Uterus (tissue), 2 donors: ENCODE results near the gene CFAP97.

Experiments
- CTCF ChIP-seq, 4 experiments: fragments of 200-600 bp in 2 of 4; fragments of 450-650 bp in 2 of 4; sonication (generic) in 2 of 4; IDR thresholded peaks; one replicate each; pipeline ENCODE4 v1.5.1; 2016 to 2019; ENCODE audit warnings: antibody characterized with exemption in 4 of 4, mild to moderate bottlenecking in 2 of 4, moderate library complexity in 1 of 4
- POLR2A ChIP-seq, 2 donors: fragments of 450-650 bp; IDR thresholded peaks; one replicate each; pipeline ENCODE4 v1.6.1; 2016; ENCODE audit warnings: antibody characterized with exemption in 2 of 2, mild to moderate bottlenecking in 1 of 2, moderate library complexity in 1 of 2

DNA sequence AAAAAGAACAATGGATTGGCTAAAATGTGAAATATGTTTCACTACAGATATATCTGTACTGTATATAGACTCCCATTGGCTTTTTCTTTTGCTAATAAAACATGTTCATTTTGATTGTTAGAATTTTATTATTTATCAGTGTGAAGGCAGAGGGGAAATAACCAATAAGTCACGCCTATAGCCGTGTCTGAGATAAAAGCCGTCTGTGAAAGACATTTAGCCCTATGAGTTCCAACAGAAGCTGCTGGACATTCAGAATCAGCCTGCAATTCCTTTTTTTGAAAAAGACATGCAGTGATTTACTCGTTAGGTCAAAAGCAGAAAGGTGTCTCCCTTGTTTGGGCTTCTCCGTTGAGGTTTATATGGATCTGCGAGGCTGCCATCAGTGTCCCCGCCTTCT, 84.9 kb downstream of the CFAP97 start:
- TF ChIP-seq CTCF (IDR thresholded peaks at IDR 0.05) (no peak), POLR2A (IDR thresholded peaks at IDR 0.05) (no peak)
